Neural progenitor cell (in vitro differentiated cells): ENCODE results near the gene ADAMTS3. TPM values are rescaled to one million over a fixed set of nuclear protein-coding genes. Genes with fewer than 3 reads are reported as not detected.

Source experiments
- DNase-seq: peaks from one replicate; pipeline ENCODE4 v3.0.0-alpha.2; 2016; ENCODE audit warnings: low spot score
- H2AFZ ChIP-seq: fragments of 200-600 bp; sonication (generic); replicated peaks from 2 replicates; pipeline ENCODE4 v1.6.1; 2016; ENCODE audit warnings: antibody characterized with exemption
- H3F3A ChIP-seq: fragments of 200-600 bp; sonication (generic); 2 replicates; pipeline ENCODE4 v1.6.1; 2016; ENCODE audit warnings: antibody characterized with exemption, low read depth
- H3K27ac ChIP-seq: fragments of 200-600 bp; sonication (generic); 2 replicates; pipeline ENCODE4 v1.5.1; 2016; ENCODE audit warnings: mild to moderate bottlenecking
- H3K27me3 ChIP-seq: fragments of 200-600 bp; sonication (generic); 2 replicates; pipeline ENCODE4 v1.6.1; 2016; ENCODE audit warnings: mild to moderate bottlenecking, moderate library complexity
- H3K36me3 ChIP-seq: fragments of 200-600 bp; sonication (generic); 2 replicates; pipeline ENCODE4 v1.5.1; 2016
- H3K4me1 ChIP-seq: fragments of 200-600 bp; sonication (generic); 2 replicates; pipeline ENCODE4 v1.6.1; 2016; ENCODE audit warnings: mixed run types
- H3K4me2 ChIP-seq: fragments of 200-600 bp; sonication (generic); 2 replicates; pipeline ENCODE4 v1.6.1; 2016
- H3K4me3 ChIP-seq: fragments of 200-600 bp; sonication (generic); 2 replicates; pipeline ENCODE4 v1.5.1; 2016
- H3K79me2 ChIP-seq: fragments of 200-600 bp; sonication (generic); 2 replicates; pipeline ENCODE4 v1.6.1; 2016; ENCODE audit warnings: low read depth
- H3K9ac ChIP-seq: fragments of 200-600 bp; sonication (generic); 2 replicates; pipeline ENCODE4 v1.6.1; 2016
- H3K9me3 ChIP-seq: fragments of 200-600 bp; sonication (generic); 2 replicates; pipeline ENCODE4 v1.5.1; 2016; ENCODE audit warnings: low read depth
- H4K20me1 ChIP-seq: fragments of 200-600 bp; sonication (generic); 2 replicates; pipeline ENCODE4 v1.6.1; 2016; ENCODE audit warnings: low read depth
- H3K27ac Mint-ChIP-seq: 3 replicates; pipeline ENCODE4 v1.8.0; 2021; ENCODE audit warnings: mixed read lengths
- H3K27me3 Mint-ChIP-seq: 2 replicates; pipeline ENCODE4 v1.8.0; 2022; ENCODE audit warnings: low read depth, mild to moderate bottlenecking, inconsistent platforms, moderate library complexity, mixed read lengths; ENCODE audit not compliant: insufficient read depth
- H3K36me3 Mint-ChIP-seq: 3 replicates; pipeline ENCODE4 v1.8.0; 2021; ENCODE audit warnings: mixed read lengths
- H3K4me1 Mint-ChIP-seq: 3 replicates; pipeline ENCODE4 v1.8.0; 2021; ENCODE audit warnings: mixed read lengths
- H3K4me3 Mint-ChIP-seq: 3 replicates; pipeline ENCODE4 v1.8.0; 2021; ENCODE audit warnings: mild to moderate bottlenecking, moderate library complexity, mixed read lengths
- H3K9me3 Mint-ChIP-seq: 3 replicates; pipeline ENCODE4 v1.8.0; 2020; ENCODE audit warnings: mixed read lengths
- CTCF ChIP-seq: fragments of 200-600 bp; sonication (generic); IDR thresholded peaks from 2 replicates; pipeline ENCODE4 v1.5.1; 2017; ENCODE audit warnings: antibody characterized with exemption, mild to moderate bottlenecking
- EZH2 ChIP-seq: fragments of 200-600 bp; sonication (generic); IDR thresholded peaks from 2 replicates; pipeline ENCODE4 v1.6.1; 2017; ENCODE audit warnings: antibody characterized with exemption, mild to moderate bottlenecking, moderate library complexity
- EZH2phosphoT487 ChIP-seq: fragments of 200-600 bp; sonication (generic); IDR thresholded peaks from 2 replicates; pipeline ENCODE4 v1.6.1; 2017; ENCODE audit warnings: antibody characterized with exemption
- total RNA-seq: library from RNA; depleted of rRNA; stranded (reverse); fragments of >200 nt; gene quantifications from 2 replicates; pipeline ENCODE4 v1.2.3, GENCODE V29; 2015; ENCODE audit warnings: low replicate concordance

Gene ADAMTS3
- total RNA-seq, 1 donor from 2014 or later, result 2.1 TPM

- no peaks in the 10 kb centered on the region for H3K36me3 ChIP-seq
- H3F3A ChIP-seq, result no peaks in the 10 kb centered on the region
- no peaks in the 10 kb centered on the region for H3K4me1 ChIP-seq
- DNase-seq, result no peak
- H3K79me2 ChIP-seq, result no peaks in the 10 kb centered on the region
- H3K4me3 ChIP-seq, result no peak overlapping the region
- H3K4me2 ChIP-seq, result no peak overlapping the region
- Mint-ChIP-seq H3K9me3 (peaks cover 3% of the 10 kb centered on the region), H3K27ac (no peak overlapping the region), H3K4me3 (no peak overlapping the region), H3K4me1 (no peaks in the 10 kb centered on the region), H3K36me3 (no peaks in the 10 kb centered on the region), H3K27me3 (no peaks in the 10 kb centered on the region)
- H3K27ac ChIP-seq, result no peak overlapping the region
- no peak overlapping the region for H3K9ac ChIP-seq
- TF ChIP-seq EZH2phosphoT487 (no peak), CTCF (no peak), EZH2 (no peak)
- no peak overlapping the region for H2AFZ ChIP-seq
- H4K20me1 ChIP-seq, result no peaks in the 10 kb centered on the region
- no peaks in the 10 kb centered on the region for H3K27me3 ChIP-seq
- H3K9me3 ChIP-seq, result no peaks in the 10 kb centered on the region
These were observed 294.8 kb downstream of the ADAMTS3 start for GRCh38 chr4:72274251-72274650.

GRCh38 chr4:72255269-72255668, 313.8 kb downstream of the ADAMTS3 start:
- no peak for DNase-seq
- TF ChIP-seq EZH2phosphoT487 (no peak), CTCF (no peak), EZH2 (no peak)
- H3K9me3 Mint-ChIP-seq, result peaks cover 8% of the 10 kb centered on the region
- no peaks in the 10 kb centered on the region for H3K36me3 ChIP-seq
- H3F3A ChIP-seq, result no peaks in the 10 kb centered on the region
- no peak overlapping the region for H2AFZ ChIP-seq
- H3K27ac ChIP-seq, result no peak overlapping the region
- no peaks in the 10 kb centered on the region for H3K9me3 ChIP-seq
- no peak overlapping the region for H3K4me3 Mint-ChIP-seq
- H3K4me1 Mint-ChIP-seq, result no peaks in the 10 kb centered on the region
- H3K27me3 ChIP-seq, result no peaks in the 10 kb centered on the region
- no peak overlapping the region for H3K4me2 ChIP-seq
- no peaks in the 10 kb centered on the region for H3K4me1 ChIP-seq
- no peaks in the 10 kb centered on the region for H3K27me3 Mint-ChIP-seq
- H3K9ac ChIP-seq, result no peak overlapping the region
- H4K20me1 ChIP-seq, result no peaks in the 10 kb centered on the region
- no peaks in the 10 kb centered on the region for H3K79me2 ChIP-seq
- no peak overlapping the region for H3K27ac Mint-ChIP-seq
- H3K36me3 Mint-ChIP-seq, result no peaks in the 10 kb centered on the region
- no peak overlapping the region for H3K4me3 ChIP-seq

DNA sequence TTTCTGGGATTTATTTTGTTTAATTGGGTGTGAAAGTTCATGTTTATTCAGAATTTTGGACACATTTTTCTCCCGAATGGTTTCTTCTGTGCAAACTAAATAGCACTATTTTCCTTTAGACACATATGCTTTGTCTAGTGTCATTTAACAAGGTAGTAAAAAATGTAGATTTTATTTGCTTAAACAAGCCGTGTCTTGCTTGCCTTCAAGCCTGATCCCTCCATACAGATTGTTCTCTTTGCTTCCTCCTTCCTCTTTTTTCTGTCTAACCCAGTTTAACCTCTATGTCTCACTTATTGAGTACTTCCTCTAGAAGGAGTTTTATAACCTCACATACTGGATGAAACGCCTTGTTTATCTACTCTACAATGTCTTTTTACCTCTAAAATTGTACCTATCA, 325.4 kb downstream of the ADAMTS3 start:
- no peaks in the 10 kb centered on the region for H3K79me2 ChIP-seq
- no peaks in the 10 kb centered on the region for H3K27me3 ChIP-seq
- H4K20me1 ChIP-seq, result no peaks in the 10 kb centered on the region
- Mint-ChIP-seq H3K9me3 (no peaks in the 10 kb centered on the region), H3K4me1 (no peaks in the 10 kb centered on the region), H3K36me3 (no peaks in the 10 kb centered on the region), H3K27me3 (no peaks in the 10 kb centered on the region), H3K27ac (no peak overlapping the region), H3K4me3 (no peak overlapping the region)
- no peak overlapping the region for H3K4me2 ChIP-seq
- no peak for DNase-seq
- H3K9ac ChIP-seq, result no peak overlapping the region
- no peaks in the 10 kb centered on the region for H3K9me3 ChIP-seq
- H3K36me3 ChIP-seq, result no peaks in the 10 kb centered on the region
- no peak overlapping the region for H3K4me3 ChIP-seq
- H3F3A ChIP-seq, result no peaks in the 10 kb centered on the region
- H3K27ac ChIP-seq, result no peak overlapping the region
- no peak for TF ChIP-seq EZH2
- no peak for TF ChIP-seq EZH2phosphoT487
- TF ChIP-seq CTCF, result no peak
- H3K4me1 ChIP-seq, result no peaks in the 10 kb centered on the region
- no peak overlapping the region for H2AFZ ChIP-seq
